Large intestine (tissue), 3 donors: ENCODE data around the gene PRRX2. TPM values are rescaled to one million over a fixed set of nuclear protein-coding genes. Genes with fewer than 3 reads are reported as not detected.
A peak's percentile ranks its signal among the peaks of the same experiment; 100 is the strongest.

Experiments
- DNase-seq, 2 donors: peaks; one replicate each; pipeline versions ENCODE4 v3.0.0 to v3.0.0-alpha.2; 2013
- H3K27ac ChIP-seq: one replicate; pipeline ENCODE4 v1.5.1; 2013; ENCODE audit warnings: low read length
- H3K27me3 ChIP-seq: 2 replicates; pipeline ENCODE4 v1.6.1; 2013; ENCODE audit warnings: low read length; ENCODE audit not compliant: control insufficient read depth, insufficient read depth
- H3K36me3 ChIP-seq: 2 replicates; pipeline ENCODE4 v1.6.1; 2013; ENCODE audit warnings: low read length; ENCODE audit not compliant: control insufficient read depth, insufficient read depth
- H3K4me1 ChIP-seq: one replicate; pipeline ENCODE4 v1.6.1; 2013; ENCODE audit warnings: low read length; ENCODE audit not compliant: control insufficient read depth, insufficient read depth
- H3K4me3 ChIP-seq: one replicate; pipeline ENCODE4 v1.5.1; 2013; ENCODE audit warnings: low read length
- H3K9me3 ChIP-seq: one replicate; pipeline ENCODE4 v1.6.1; 2013; ENCODE audit warnings: mild to moderate bottlenecking, low read depth, low read length, moderate library complexity; ENCODE audit not compliant: control insufficient read depth
- WGBS: methylation state at CpG from one replicate; pipeline ENCODE4 v1.1.5; 2013; ENCODE audit warnings: low lambda C conversion rate; ENCODE audit not compliant: insufficient coverage; 5-methylcytosine and 5-hydroxymethylcytosine counted together
- polyA plus RNA-seq: library from polyadenylated mRNA; unstranded; fragments of 120-200 nt; gene quantifications from one replicate; pipeline ENCODE4 v1.2.1, GENCODE V29; 2013

PRRX2 gene
- polyA plus RNA-seq, 1 donor = 1.6 TPM

GRCh38 chr9:129692534-129692933 is 27.1 kb downstream of the PRRX2 start:
- Histone ChIP-seq H3K9me3 (no peaks in the 10 kb centered on the region), H3K27ac (no peak overlapping the region), H3K27me3 (peaks cover 24% of the 10 kb centered on the region), H3K4me1 (peaks cover 3% of the 10 kb centered on the region), H3K36me3 (no peaks in the 10 kb centered on the region), H3K4me3 (no peak overlapping the region)
- WGBS = 100% methylated on average over 3 of the region's 5 CpGs
- no peak for DNase-seq

GRCh38 chr9:129693741-129694140 is 28.3 kb downstream of the PRRX2 start:
- Histone ChIP-seq H3K36me3 (no peaks in the 10 kb centered on the region), H3K27ac (no peak overlapping the region), H3K9me3 (no peaks in the 10 kb centered on the region), H3K4me3 (no peak overlapping the region), H3K4me1 (peaks cover 7% of the 10 kb centered on the region), H3K27me3 (peaks cover 36% of the 10 kb centered on the region)
- no CpG with 5 or more reads among the region's 8 CpGs for WGBS
- DNase-seq = no peak

- no peaks in the 10 kb centered on the region for H3K36me3 ChIP-seq
- no peak overlapping the region for H3K4me3 ChIP-seq
- peaks cover 7% of the 10 kb centered on the region for H3K4me1 ChIP-seq
- WGBS = no CpG with 5 or more reads among the region's 11 CpGs
- no peaks in the 10 kb centered on the region for H3K9me3 ChIP-seq
- no peak for DNase-seq
- H3K27ac ChIP-seq = no peak overlapping the region
- H3K27me3 ChIP-seq = peaks cover 39% of the 10 kb centered on the region
Observed at GRCh38 chr9:129694243-129694646, 28.8 kb downstream of the PRRX2 start.

- 14% methylated on average over 2 of the region's 3 CpGs for WGBS
- Histone ChIP-seq H3K4me1 (peaks cover 7% of the 10 kb centered on the region), H3K36me3 (no peaks in the 10 kb centered on the region), H3K27ac (no peak overlapping the region), H3K9me3 (no peaks in the 10 kb centered on the region), H3K27me3 (peaks cover 44% of the 10 kb centered on the region), H3K4me3 (no peak overlapping the region)
- peak in 1 of 2 donors; percentile 31 for DNase-seq
Observed at GRCh38 chr9:129695870-129696269, 30.4 kb downstream of the PRRX2 start.

GRCh38 chr9:129696944-129697655 is 31.7 kb downstream of the PRRX2 start:
- WGBS = no CpG with 5 or more reads among the region's 71 CpGs
- peaks cover 7% of the 10 kb centered on the region for H3K4me1 ChIP-seq
- H3K27me3 ChIP-seq = peaks cover 44% of the 10 kb centered on the region
- no peaks in the 10 kb centered on the region for H3K9me3 ChIP-seq
- peak overlapping the region; percentile 21 for H3K4me3 ChIP-seq
- peak; percentile 27 to 44 for DNase-seq
- H3K36me3 ChIP-seq = no peaks in the 10 kb centered on the region
- H3K27ac ChIP-seq = no peak overlapping the region

DNA sequence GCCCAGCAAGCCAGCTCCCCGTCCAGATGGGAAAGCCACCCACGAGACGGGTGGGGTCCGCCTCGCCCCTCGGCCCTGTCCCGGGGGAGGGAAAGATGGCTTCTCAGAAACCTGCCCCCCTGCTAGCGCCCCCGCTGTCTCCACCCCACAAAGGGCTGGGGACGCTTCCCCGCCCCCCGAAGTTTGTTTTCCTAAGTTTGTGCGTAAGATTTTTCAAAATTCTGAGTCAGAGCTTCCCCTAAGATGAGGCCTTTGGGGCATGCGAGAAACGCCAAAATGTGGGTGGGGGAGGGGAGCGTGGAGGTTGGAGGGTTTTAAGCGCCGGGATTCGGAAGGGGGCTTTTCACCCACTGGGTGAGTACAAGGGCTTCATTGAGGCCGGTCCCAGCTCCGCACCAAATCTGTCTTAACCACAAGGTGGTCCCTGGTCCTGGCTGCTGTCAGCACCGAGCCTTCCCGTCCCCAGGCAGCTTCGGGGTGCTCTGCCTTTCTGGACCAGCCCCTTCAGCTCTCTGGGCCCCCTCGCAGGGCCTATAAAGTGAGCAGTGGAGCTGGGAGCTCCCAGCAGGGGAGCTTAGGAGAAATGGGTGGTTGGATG is 32.3 kb downstream of the PRRX2 start:
- no CpG with 5 or more reads among the region's 25 CpGs for WGBS
- peak in 1 of 2 donors; percentile 9 for DNase-seq
- Histone ChIP-seq H3K4me3 (peak overlapping the region; percentile 21), H3K36me3 (no peaks in the 10 kb centered on the region), H3K27me3 (peaks cover 46% of the 10 kb centered on the region), H3K27ac (no peak overlapping the region), H3K4me1 (peaks cover 8% of the 10 kb centered on the region), H3K9me3 (no peaks in the 10 kb centered on the region)

DNA sequence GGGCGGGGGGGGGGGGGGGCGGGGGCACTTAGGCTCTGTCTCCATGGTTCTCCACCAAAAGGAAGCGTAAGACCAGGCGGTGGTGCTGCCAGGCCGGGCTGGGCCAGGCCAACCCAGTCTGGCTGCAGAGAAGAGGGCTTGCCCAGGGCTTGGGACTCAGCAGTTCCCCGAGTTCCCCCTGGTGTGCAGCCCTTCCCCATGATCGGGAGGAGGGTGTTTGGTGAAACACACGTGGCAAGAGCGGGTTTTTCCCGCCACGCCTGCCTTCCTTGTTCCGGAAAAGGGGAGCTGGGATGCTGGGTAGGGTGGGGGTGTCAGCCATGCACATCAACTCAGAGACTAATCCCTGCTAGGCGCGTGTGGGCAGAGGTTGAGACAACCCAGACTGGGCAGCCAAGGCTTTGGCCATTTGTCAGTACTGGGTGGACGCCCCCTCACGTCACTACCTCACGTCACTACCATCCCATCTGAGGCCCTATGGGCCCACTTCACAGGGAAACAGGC is 32.9 kb downstream of the PRRX2 start:
- Histone ChIP-seq H3K27ac (no peak overlapping the region), H3K36me3 (no peaks in the 10 kb centered on the region), H3K27me3 (peaks cover 50% of the 10 kb centered on the region), H3K4me3 (no peak overlapping the region), H3K9me3 (no peaks in the 10 kb centered on the region), H3K4me1 (peaks cover 13% of the 10 kb centered on the region)
- DNase-seq = no peak
- no CpG with 5 or more reads among the region's 17 CpGs for WGBS

DNA sequence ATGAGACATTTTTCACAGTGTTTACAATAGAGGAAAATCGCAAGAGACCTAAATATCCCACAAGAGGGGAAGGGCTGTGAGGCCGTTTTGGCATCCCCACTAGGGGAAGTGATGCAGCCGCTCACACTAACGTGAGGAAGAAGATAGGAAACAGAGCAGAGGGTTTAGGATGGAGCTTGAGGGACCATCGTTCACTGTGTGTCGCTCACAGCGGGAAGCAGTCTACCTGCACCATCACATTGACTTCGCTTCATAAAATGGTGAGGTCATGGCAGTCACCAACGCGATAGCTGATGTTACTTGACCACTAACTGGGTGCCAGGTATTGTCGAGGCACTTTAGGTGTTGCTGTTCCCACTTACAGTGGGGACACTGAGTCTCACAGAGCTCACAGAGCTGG is 35.6 kb downstream of the PRRX2 start:
- DNase-seq = no peak
- 53% methylated on average over 3 of the region's 11 CpGs for WGBS
- H3K27me3 ChIP-seq = peaks cover 38% of the 10 kb centered on the region
- no peak overlapping the region for H3K27ac ChIP-seq
- H3K4me1 ChIP-seq = peaks cover 13% of the 10 kb centered on the region
- no peak overlapping the region for H3K4me3 ChIP-seq
- H3K9me3 ChIP-seq = no peaks in the 10 kb centered on the region
- H3K36me3 ChIP-seq = no peaks in the 10 kb centered on the region

DNA sequence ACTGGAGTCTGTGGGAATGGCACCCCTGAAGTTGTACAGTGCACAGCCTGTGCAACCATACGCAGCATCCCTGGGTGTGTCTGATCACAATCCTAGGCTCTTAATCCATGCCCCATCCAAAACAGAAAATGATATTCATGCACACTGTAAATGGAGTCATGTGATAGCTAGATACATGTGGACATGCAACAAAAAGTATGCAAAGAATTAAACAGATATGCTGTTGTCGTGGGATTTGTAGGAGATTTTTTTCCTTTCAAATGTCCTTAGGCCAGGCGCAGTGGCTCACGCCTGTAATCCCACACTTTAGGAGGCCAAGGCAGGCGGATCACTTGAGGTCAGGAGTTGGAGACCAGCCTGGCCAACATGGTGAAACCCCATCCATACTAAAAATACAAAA is 36.1 kb downstream of the PRRX2 start:
- H3K9me3 ChIP-seq = no peaks in the 10 kb centered on the region
- DNase-seq = no peak
- no CpG with 5 or more reads among the region's 5 CpGs for WGBS
- no peak overlapping the region for H3K27ac ChIP-seq
- peaks cover 33% of the 10 kb centered on the region for H3K27me3 ChIP-seq
- peaks cover 13% of the 10 kb centered on the region for H3K4me1 ChIP-seq
- H3K4me3 ChIP-seq = no peak overlapping the region
- H3K36me3 ChIP-seq = no peaks in the 10 kb centered on the region

GRCh38 chr9:129702589-129703520 is 37.4 kb downstream of the PRRX2 start:
- Histone ChIP-seq H3K27ac (no peak overlapping the region), H3K4me3 (no peak overlapping the region)
- no CpG with 5 or more reads among the region's 19 CpGs for WGBS

More at GRCh38 chr9:129702589-129703520, 37.4 kb downstream of the PRRX2 start:
- DNase-seq = peak; percentile 73 to 77
- Histone ChIP-seq H3K27me3 (peaks cover 23% of the 10 kb centered on the region), H3K36me3 (no peaks in the 10 kb centered on the region), H3K9me3 (no peaks in the 10 kb centered on the region), H3K4me1 (peaks cover 7% of the 10 kb centered on the region)
